Adrenal gland (tissue), 12 donors: Measurements from ENCODE around the gene PIK3R3. TPM values are rescaled to one million over a fixed set of nuclear protein-coding genes. Genes with fewer than 3 reads are reported as not detected.

ENCODE experiments used
- DNase-seq, 7 donors: peaks; one replicate each; pipeline ENCODE4 v3.0.0-alpha.2; 2019 to 2020
- H3K27ac ChIP-seq, 5 donors: fragments of 200-600 bp; sonication (generic) in 4 of 5; 1 replicate in 3 of 5; 2 replicates in 2 of 5; pipeline versions ENCODE4 v1.5.1 to v1.8.0; 2016 to 2020; ENCODE audit warnings: mild to moderate bottlenecking in 1 of 5
- H3K27me3 ChIP-seq: fragments of 200-600 bp; 2 replicates; pipeline ENCODE4 v1.8.0; 2021
- H3K36me3 ChIP-seq, 2 donors: fragments of 200-600 bp; replicated peaks in 1 of 2; 1 replicate in 1 of 2; 2 replicates in 1 of 2; pipeline versions ENCODE4 v1.5.1 to v1.8.0; 2018 to 2022
- H3K4me1 ChIP-seq, 2 donors: fragments of 200-600 bp; replicated peaks in 1 of 2; 1 replicate in 1 of 2; 2 replicates in 1 of 2; pipeline versions ENCODE4 v1.5.1 to v1.8.0; 2018 to 2021
- H3K4me3 ChIP-seq, 4 donors: fragments of 200-600 bp; sonication (generic) in 3 of 4; one replicate each; pipeline ENCODE4 v1.5.1; 2016 to 2018
- H3K9me3 ChIP-seq, 3 donors: fragments of 200-600 bp; sonication (generic) in 1 of 3; replicated peaks in 1 of 3; 1 replicate in 2 of 3; 2 replicates in 1 of 3; pipeline versions ENCODE4 v1.5.1 to v1.8.0; 2016 to 2021
- POLR2A ChIP-seq, 2 donors: fragments of 450-650 bp; IDR thresholded peaks; one replicate each; pipeline ENCODE4 v1.6.1; 2017; ENCODE audit warnings: antibody characterized with exemption in 2 of 2, mild to moderate bottlenecking in 2 of 2, moderate library complexity in 1 of 2
- WGBS, 4 donors: extraction: QIAGEN DNeasy Blood & Tissue Kit in 2 of 4; methylation state at CpG; one replicate each; pipeline versions ENCODE4 v1.1.5 to v1.1.7; 2013 to 2017; 5-methylcytosine and 5-hydroxymethylcytosine counted together
- intact Hi-C, 2 donors: fragments of 100-400 bp; cut with DNase I; formaldehyde crosslinking; loops; one replicate each; pipeline versions ENCODE4 v1.14.1 to v1.15.0; 2022 to 2023
- polyA plus RNA-seq, 3 donors: library from polyadenylated mRNA; stranded (reverse); fragments of 200-250 nt in 2 of 3; fragments of 350-450 nt in 1 of 3; fragmentation: Illumina TruSeq in 1 of 3; extraction: RNeasy Lipid Tissue Mini Kit (QIAGEN cat#74804) in 1 of 3; gene quantifications; one replicate each; pipeline ENCODE4 v1.2.3, GENCODE V29; 2013 to 2014
- total RNA-seq, 9 donors: library from RNA; depleted of rRNA in 4 of 9; stranded (reverse); fragments of >200 nt in 4 of 9; fragments of 120-200 nt in 1 of 9; fragmentation: NEBNext Ultra II Directional in 1 of 9; extraction: Animal tissue kit (Norgen Biotek cat#: 25700) in 1 of 9; gene quantifications; one replicate each; pipeline versions ENCODE4 v1.1.0 to v1.2.4, GENCODE V29; 2013 to 2023
- TF ChIP-seq, protein P1 (sequence below), 6 experiments: fragments of 450-650 bp in 4 of 6; fragments of 200-600 bp in 2 of 6; sonication (generic) in 1 of 6; IDR thresholded peaks; 1 replicate in 5 of 6; 2 replicates in 1 of 6; pipeline versions ENCODE4 v1.5.1 to v1.8.0; 2016 to 2021; ENCODE audit warnings: antibody characterized with exemption in 6 of 6, mild to moderate bottlenecking in 2 of 6, moderate library complexity in 1 of 6
- donor health status: healthy with polysubstance abuse.
- donor health status: Bipolar disorder and iron deficiency.
- donor health status: DM: yes; HTN: yes; CAD: no.
- donor health status: DM: no; HTN: no; CAD: no.
- donor health status: DM: no; HTN: no; CAD: no.
- donor health status: DM: yes; HTN: yes; CAD: no.

The PIK3R3 gene
- total and polyA plus RNA-seq, 12 donors, result 6.5 to 47.3 (median 21.1) TPM

DNA sequence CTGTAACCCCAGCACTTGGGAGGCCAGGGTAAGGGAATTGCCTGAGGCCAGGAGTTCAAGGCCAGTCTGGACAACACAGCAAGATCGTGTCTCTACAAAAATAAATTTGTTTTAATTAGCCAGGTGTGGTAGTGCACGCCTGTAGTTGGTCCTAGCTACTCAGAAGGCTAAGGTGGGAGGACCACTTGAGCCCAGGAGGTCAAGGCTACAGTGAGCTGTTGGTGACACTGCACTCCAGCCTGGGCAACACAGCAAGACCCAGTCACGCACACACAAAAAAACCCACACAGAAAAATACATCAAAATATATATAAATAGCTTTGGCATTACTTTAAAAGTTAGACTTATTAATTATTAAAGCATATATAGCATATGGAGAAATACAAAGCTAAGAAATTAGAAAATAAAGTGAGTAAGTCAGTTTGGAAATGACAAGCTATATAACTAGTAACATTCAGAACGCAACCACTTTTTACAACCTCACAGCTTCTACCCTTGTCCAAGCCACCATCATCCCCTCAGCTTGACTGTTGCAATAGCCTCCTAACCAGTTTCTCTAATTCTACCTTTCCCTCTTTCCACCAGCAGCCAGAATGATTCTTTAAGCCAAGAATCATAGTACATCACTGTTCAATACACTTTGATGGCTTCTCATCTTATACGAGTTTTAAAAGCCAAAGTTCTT lies 14.5 kb downstream of the PIK3R3 start:
- 83 to 86% (median 85%) methylated on average over 5 of the region's 5 CpGs for WGBS, 4 donors

DNA sequence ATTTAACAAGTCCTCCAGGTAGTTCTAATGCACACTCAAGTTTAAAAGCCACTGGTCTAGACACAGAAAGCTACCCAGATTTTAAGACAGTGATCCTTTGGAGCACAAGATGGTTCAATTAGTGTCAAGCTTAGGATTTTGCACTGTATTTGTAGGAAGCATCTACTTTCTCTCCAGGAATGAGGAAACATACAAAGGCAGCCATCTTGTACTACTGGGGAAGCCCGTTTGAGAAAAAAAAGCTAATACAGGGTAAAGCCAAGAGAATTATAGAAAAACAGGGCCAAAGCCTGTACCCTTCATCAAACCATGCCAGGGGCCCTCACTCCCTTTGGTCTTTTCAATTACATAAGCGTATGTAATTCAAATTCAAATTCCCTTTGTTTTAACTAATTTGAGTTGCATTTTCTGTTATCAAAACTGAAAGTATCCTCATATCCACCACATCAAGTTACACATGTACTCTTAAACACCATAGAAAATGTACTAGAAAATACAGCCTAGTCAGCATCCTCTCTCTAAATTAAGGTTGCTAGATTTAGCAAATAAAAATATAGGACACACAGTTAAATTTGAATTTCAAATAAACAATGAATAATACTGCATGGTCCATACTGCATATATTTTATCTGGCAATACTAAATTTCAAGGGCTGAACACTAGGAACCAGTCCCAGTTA lies 17.4 kb downstream of the PIK3R3 start:
- no peaks in the 10 kb centered on the region for H3K36me3 ChIP-seq
- no peak overlapping the region for H3K4me3 ChIP-seq
- DNase-seq, result no peak
- TF ChIP-seq, protein P1, sequence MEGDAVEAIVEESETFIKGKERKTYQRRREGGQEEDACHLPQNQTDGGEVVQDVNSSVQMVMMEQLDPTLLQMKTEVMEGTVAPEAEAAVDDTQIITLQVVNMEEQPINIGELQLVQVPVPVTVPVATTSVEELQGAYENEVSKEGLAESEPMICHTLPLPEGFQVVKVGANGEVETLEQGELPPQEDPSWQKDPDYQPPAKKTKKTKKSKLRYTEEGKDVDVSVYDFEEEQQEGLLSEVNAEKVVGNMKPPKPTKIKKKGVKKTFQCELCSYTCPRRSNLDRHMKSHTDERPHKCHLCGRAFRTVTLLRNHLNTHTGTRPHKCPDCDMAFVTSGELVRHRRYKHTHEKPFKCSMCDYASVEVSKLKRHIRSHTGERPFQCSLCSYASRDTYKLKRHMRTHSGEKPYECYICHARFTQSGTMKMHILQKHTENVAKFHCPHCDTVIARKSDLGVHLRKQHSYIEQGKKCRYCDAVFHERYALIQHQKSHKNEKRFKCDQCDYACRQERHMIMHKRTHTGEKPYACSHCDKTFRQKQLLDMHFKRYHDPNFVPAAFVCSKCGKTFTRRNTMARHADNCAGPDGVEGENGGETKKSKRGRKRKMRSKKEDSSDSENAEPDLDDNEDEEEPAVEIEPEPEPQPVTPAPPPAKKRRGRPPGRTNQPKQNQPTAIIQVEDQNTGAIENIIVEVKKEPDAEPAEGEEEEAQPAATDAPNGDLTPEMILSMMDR (IDR thresholded peaks at IDR 0.05), result no peak
- no peak for TF ChIP-seq POLR2A (IDR thresholded peaks at IDR 0.05)
- WGBS, 4 donors, result 80 to 87% (median 87%) methylated on average over 2 of the region's 2 CpGs
- intact Hi-C loops, result loop anchor here in 1 of 2 donors (10.0 kb wide), 1 partner anchor 60 kb away; no protein-coding TSS in a partner anchor
- H3K27me3 ChIP-seq, result no peaks in the 10 kb centered on the region
- peaks cover 0 to 10% of the 10 kb centered on the region in 2 donors for H3K4me1 ChIP-seq
- no peak overlapping the region for H3K27ac ChIP-seq
- no peaks in the 10 kb centered on the region for H3K9me3 ChIP-seq

More for the DNA sequence above, 14.5 kb downstream of the PIK3R3 start:
- Histone ChIP-seq H3K27me3 (no peaks in the 10 kb centered on the region), H3K4me3 (no peak overlapping the region), H3K36me3 (no peaks in the 10 kb centered on the region), H3K9me3 (no peaks in the 10 kb centered on the region), H3K27ac (no peak overlapping the region), H3K4me1 (peaks cover 0 to 10% of the 10 kb centered on the region in 2 donors)
- DNase-seq, result no peak
- intact Hi-C loops, result loop anchor here in 1 of 2 donors (10.0 kb wide), 1 partner anchor 63 kb away; no protein-coding TSS in a partner anchor
- no peak for TF ChIP-seq POLR2A (IDR thresholded peaks at IDR 0.05)
- TF ChIP-seq, protein P1 (IDR thresholded peaks at IDR 0.05), result no peak

DNA sequence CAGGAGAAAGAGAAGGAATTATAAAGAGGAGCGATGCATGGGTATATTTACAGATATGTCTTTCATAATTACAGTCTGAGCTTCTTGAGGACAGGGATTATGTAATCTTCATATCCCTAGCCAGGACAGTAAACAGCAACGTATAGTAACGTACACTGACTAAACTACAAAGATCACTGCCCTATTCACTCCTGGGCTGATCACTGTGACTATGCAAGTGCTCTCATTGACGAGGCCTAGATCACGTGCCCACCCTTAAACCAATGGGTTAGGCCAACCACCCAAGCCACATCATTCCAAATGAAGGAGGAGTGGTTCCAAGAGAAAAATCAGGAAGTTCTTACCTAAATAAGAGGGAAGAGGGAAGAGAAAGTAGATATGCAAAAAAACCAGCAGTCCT lies 18.5 kb downstream of the PIK3R3 start:
- H3K27me3 ChIP-seq, result no peaks in the 10 kb centered on the region
- TF ChIP-seq, protein P1 (IDR thresholded peaks at IDR 0.05), result no peak
- no peak for TF ChIP-seq POLR2A (IDR thresholded peaks at IDR 0.05)
- H3K4me1 ChIP-seq, result peaks cover 0 to 10% of the 10 kb centered on the region in 2 donors
- no peak for DNase-seq
- intact Hi-C loops, result loop anchor here in 1 of 2 donors (10.0 kb wide), 1 partner anchor 59 kb away; no protein-coding TSS in a partner anchor
- H3K36me3 ChIP-seq, result no peaks in the 10 kb centered on the region
- H3K4me3 ChIP-seq, result no peak overlapping the region
- WGBS, 4 donors, result 89 to 92% (median 90%) methylated on average over 5 of the region's 5 CpGs
- H3K9me3 ChIP-seq, result no peaks in the 10 kb centered on the region
- no peak overlapping the region for H3K27ac ChIP-seq

DNA sequence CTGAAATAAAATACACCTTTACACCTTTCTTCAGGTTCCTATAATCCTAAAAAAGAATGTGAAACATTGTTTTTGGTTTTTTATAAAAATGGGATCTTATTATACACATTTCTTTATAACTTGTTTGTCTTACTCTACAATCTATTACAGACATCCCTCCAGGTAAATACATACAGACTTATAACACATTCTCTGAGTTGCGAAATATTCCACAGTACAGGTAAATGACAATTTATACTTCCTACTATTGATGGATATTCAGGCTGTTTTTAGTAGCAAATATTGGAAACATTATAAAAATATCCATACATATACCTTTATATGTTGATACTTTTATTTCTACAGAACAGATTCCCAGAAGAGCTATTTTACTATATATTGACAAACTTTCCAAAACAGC lies 20.3 kb downstream of the PIK3R3 start:
- intact Hi-C loops, result loop anchor here in 1 of 2 donors (10.0 kb wide), 1 partner anchor 57 kb away; no protein-coding TSS in a partner anchor
- no peak for DNase-seq
- TF ChIP-seq, protein P1 (IDR thresholded peaks at IDR 0.05), result no peak
- no peak for TF ChIP-seq POLR2A (IDR thresholded peaks at IDR 0.05)
- Histone ChIP-seq H3K9me3 (no peaks in the 10 kb centered on the region), H3K27me3 (no peaks in the 10 kb centered on the region), H3K4me3 (no peak overlapping the region), H3K4me1 (peaks cover 0 to 5% of the 10 kb centered on the region in 2 donors), H3K27ac (no peak overlapping the region), H3K36me3 (no peaks in the 10 kb centered on the region)
- 98 to 100% (median 100%) methylated on average over 1 of the region's 1 CpG for WGBS, 4 donors
